Fibroblast of the conjunctiva (primary cell): ENCODE results near the gene KCNQ1.

ENCODE experiments used
- DNase-seq: peaks from one replicate; pipeline ENCODE4 v3.0.0-alpha.2; 2010; ENCODE audit warnings: low read depth

Gene KCNQ1

DNA sequence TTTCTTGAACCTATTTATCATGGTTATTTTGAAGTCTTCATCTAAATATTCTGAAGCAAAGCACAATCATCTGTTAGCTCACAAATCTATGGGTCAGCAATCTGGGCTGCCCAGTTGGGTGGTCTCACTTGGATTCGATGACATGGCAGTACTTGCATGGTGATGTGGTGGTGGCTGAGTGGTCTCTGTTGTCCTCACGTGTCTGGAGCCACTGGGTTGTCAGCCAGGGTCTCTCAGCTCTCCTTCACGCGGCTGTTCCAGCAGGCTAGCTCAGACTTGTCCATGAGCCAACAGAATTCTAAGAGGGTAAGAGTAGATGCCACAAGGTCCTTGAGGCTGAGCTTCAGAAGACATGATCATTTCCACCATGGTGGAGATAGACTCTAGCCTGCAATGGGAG lies 321.4 kb downstream of the KCNQ1 start:
- DNase-seq = no peak

GRCh38 chr11:2767071-2767470 lies 322.3 kb downstream of the KCNQ1 start:
- DNase-seq = no peak

DNA sequence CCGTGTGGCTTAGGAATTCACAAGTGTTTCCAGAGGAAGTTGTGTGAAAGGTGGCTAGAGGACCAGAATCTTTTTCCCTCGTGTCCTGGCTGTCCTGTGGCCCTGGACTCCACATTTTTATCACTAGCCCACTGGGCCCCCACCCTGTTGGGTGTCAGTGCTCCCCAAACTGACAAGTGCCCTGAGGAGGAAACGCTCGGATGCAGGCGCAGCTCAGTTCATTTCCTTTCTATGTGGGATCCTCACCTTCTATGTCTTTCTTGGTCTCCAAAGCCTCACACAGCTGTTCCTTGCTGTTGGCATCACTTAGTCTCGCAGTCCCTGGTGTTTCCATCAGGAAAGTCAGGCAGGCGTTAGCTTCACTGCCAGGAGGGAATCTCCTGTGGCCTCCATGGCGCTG lies 323.0 kb downstream of the KCNQ1 start:
- DNase-seq = no peak

DNA sequence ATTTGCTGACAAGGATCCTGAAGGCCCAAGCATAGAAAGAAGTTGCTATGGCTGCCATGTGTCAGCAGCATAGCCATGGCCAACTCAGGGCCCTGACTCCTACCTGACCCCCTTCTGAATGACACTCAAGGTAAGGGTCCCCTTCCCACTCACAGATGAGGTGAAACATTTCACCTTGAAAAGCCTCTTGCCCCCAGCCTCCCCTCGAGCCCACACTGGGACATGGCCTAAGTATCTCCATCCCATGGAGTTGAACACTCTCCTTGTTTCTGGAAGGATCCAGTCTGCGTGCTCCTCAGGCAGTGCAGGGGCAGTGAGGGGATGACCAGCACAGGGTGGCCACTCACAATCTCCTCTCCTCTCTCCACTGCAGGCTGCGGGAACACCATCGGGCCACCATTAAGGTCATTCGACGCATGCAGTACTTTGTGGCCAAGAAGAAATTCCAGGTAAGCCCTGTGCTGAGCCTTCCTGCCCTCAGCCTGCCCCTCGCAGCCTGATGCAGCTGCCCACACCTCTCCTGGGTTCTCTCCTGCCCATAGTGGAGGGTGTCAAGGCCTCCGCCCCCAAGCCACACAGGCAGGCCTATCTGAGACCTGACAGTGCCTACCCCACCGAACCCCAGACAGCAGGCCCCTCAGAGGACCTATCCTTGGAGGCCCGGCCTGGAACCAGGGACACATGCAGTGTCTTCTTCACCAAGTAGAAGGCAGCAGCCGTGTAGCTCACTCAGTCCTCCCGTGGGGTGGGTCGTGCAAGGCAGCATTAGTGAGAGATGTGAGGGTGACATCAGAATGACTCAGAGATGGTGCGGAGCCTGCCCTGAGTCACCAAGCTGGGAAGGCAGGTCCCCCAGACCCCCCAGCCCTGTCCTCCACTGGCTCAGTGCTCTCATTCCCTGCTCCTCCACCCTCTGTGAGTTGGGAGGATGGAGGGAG lies 323.9 kb downstream of the KCNQ1 start:
- DNase-seq = peak; percentile 20

GRCh38 chr11:2769409-2770095 lies 324.7 kb downstream of the KCNQ1 start:
- no peak for DNase-seq

GRCh38 chr11:2770096-2770751 lies 325.4 kb downstream of the KCNQ1 start:
- no peak for DNase-seq

DNA sequence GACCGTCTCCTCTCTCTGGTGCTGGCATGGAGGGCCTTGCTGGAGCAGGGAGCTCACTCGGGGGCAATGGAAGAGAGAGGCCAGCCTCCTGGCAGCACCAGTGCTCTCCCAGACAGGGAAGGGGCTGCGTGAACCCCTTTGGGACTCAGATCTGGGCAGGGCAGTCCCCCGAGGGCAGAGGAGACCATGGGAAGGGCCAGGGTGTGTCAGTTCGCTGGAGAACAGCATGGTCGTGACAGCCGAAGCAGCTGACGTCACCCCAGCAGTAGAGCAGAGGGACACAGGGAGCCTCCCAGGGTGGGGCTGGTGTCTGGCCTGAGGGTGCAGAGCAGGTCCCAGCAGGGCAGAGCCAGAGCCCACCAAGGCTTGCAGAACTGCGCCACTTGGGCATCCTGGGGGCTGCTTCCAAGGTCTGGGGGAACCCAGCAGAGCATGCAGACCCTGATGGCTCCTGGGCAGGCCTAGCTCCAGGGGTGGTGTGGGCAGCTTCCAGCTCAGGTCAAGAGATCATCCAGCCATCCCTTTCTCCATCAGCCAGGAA lies 326.0 kb downstream of the KCNQ1 start:
- DNase-seq = no peak

DNA sequence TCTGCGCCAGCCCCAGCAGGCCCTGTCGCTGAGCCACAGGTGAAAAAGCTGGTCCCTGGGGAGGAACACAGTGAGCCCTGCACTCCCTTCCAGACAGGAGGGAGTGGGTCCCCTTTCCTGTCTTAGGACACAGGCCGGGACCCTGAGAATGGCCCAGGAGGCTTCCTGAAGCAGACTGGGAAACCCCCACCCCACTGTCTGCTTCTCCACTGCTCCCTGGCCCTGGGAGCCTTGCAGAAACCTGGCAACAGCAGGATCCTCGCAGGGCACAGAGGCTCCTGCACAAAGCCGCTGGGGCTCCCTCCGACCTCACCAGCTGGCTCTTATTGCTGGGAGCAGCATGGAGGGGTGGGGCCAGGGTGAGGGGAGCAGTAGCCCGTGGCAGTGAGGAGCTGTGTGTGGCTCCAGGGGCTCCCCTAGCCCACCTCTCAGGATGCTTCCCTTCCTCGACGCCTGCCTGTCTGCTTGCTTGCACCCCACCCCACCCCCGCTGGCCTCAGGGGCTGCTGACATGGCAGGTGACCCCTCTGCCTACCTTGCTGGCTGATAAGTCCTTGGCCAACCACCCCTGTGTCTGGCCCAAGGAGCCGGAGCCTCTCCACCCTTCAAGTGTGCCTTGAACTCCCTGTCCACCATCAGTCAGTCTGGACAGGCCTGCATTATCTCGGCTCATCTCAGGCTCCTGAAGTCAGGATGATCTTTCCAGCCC lies 327.1 kb downstream of the KCNQ1 start:
- DNase-seq = no peak

DNA sequence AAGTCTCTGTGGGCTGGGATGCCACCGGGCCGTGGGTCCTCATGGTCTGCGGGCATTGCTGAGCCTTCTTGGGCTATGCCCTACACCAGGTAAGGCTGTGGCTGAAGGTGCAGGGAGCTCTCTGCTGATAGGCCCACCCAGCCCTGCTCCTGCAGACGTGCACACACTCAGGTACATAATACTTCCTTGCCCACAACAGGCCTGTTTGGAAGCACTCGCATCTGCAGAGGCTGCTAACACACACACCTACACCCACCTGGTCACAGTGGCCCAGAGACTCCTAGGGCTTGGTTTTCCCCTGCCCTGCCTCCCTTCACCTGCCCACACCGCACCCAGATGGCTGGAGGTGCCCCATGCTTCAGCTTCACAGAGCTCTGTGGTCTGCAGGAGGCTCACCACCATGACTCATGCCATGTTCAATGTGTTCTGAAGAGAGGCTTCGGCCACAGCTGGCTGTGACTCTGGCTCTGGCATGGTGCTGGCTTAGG lies 327.8 kb downstream of the KCNQ1 start:
- no peak for DNase-seq

- no peak for DNase-seq
Observed at GRCh38 chr11:2774173-2775082, 329.6 kb downstream of the KCNQ1 start.

DNA sequence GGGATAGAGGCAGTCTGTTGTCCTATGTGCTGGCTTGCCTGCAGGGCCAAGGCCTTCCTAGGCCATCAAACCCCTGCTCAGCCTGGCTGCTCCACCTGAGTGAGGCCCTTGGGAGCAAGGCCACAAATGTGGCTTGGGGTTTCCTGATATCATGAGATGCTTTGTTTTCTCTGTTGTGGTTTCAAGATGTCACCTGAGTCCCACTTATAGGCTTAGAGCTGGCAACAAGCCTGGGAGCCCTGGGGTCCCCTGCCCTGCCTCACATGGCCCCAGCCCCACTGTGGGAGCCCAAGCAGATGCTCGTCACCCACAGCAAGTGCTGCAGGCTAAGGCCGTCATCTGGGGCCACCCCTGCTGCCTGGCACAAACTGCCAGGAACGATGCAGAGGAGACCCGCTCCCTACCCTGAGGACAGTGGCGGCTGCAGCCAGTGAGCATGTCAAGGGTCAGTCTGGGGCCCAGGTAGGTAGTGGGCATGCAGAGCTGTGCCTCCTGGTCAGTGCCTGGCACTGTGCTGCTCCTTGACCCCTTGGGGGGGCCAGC lies 330.3 kb downstream of the KCNQ1 start:
- DNase-seq = no peak

- DNase-seq = no peak
Observed at GRCh38 chr11:2775626-2776350, 331.0 kb downstream of the KCNQ1 start.

- no peak for DNase-seq
Observed at GRCh38 chr11:2776351-2777061, 331.7 kb downstream of the KCNQ1 start.

DNA sequence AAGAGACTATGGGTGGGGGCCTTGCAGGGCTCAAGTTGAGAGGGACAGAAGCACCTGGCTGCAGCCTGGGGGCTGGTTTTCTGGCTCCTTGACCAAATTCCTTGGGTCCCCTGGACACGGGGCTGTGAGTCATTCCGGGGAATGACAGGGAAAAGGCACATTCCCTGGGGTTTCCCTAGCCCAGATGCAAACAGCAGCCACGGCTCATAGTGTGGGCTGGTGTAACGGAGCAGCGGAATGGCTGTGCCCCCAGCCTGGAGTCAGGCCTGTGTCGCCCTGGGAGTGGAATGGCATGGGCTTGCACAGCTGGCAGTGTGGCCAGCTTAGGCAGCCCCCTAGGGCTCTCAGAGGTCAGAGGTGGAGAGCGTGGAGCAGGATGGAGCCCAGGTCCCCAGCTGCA lies 332.6 kb downstream of the KCNQ1 start:
- no peak for DNase-seq

DNA sequence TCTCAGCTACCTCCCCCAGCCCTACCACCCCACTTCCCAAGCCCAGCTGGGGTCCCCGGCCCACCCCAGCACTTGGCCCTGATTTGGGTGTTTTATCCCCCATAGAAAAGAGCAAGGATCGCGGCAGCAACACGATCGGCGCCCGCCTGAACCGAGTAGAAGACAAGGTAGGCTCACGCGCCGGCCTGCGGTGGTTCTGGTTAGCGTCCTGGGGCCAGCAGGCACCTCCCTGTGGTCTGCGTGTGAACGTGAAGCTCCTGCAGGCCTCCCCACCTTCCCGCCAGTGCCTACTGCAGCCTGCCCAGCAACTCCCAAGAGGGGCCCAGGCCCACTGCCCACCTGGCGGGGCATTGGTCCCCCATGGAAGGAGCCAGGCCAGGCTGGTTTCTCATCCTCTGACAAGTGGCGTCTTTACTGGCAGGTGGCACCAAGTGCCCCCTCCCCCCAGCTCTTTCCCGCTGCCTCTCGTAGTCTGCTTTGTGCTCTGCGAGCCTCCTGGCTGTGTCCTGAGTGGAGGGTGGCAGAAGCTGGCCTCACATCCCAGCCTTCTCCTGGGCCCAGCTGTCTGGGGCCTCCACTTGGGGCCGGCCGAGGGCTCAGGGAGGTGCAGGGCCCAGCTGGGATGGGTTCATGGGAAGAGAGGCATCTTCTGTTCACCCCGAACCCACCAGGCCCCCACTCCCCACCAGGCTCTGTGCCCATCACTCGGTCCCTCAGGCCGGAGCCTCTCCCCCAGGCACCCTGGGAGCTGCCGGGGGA lies 333.2 kb downstream of the KCNQ1 start:
- DNase-seq = no peak

DNA sequence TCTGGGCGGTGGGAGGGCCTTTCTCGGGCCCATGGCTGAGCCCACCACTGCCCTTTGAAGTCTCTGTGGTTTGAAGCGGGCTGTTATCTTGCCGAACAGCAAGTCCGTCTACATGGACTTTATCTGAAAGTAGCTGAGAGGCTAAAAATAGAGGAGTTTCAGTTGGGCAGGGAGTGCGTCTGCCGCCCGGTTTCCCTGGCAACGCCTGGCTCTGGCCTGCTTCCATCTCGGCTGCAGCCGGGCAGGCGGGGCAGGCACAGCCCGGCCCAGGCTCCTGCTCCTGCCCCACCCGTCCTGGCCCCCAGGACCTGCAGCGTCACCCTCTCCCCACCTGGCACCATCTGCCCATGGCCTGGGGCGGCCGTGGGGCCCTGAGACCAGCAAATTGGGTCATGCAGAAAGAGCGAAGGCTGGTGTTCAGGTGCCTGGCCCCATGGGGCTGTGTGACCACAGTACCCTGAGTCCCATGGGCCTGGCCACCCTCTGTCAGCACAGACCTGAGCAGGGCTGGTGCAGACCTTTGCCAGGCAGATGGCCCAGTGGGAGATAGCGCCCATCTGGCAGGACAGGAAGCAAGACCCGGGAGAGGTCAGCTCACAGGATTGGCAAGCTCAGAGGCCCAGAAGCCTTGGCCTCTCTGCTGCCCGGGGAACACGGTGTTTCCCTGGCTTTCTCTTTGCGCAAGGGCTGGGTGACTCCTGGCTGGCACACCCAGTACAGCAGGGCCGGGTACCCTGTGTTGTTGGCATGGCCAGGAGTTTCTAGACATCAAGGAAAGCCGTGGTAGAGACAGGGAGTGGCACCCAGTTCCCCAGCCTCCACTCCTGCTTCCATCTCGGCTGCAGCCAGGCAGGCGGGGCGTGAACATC lies 334.1 kb downstream of the KCNQ1 start:
- DNase-seq = peak; percentile 48

DNA sequence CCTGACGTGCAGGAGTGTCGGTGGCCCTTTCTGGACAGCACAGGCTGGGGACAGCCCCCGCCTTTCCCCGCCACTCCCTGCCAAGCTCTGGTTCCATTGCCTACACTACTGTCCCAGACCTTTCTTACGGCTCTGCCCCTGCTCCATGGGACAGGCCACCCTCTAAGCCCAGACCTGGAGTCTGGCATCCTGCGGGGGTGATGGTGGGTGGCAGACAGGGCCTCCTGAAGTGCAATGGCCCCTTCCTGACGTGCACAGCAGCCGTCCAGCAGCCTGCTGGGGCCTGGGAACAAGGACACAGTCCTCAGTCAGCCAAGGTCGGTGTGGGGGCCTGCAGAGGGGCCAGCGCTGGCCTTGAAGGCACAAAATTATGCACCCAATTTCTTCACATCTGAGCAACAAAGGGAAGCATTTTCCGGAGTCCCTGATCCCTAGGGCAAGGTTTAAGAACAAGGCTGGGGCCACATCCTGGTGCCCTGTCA lies 334.7 kb downstream of the KCNQ1 start:
- DNase-seq = no peak
